Type B pancreatic cell (in vitro differentiated cells): ENCODE data around the gene INPP4A. TPM values are rescaled to one million over a fixed set of nuclear protein-coding genes. Genes with fewer than 3 reads are reported as not detected.

Source experiments
- DNase-seq: peaks from one replicate; pipeline ENCODE4 v3.0.0; 2021; ENCODE audit warnings: mixed read lengths; ENCODE audit not compliant: unreplicated experiment; ENCODE audit errors: extremely low spot score
- H3K27ac Mint-ChIP-seq: 2 replicates; pipeline ENCODE4 v1.8.0; 2021; ENCODE audit warnings: mild to moderate bottlenecking, mixed read lengths
- H3K27me3 Mint-ChIP-seq: 2 replicates; pipeline ENCODE4 v1.8.0; 2021; ENCODE audit warnings: mixed read lengths
- H3K36me3 Mint-ChIP-seq: 2 replicates; pipeline ENCODE4 v1.8.0; 2021; ENCODE audit warnings: mixed read lengths
- H3K4me1 Mint-ChIP-seq: one replicate; pipeline ENCODE4 v1.8.0; 2021; ENCODE audit warnings: mixed read lengths; ENCODE audit not compliant: unreplicated experiment
- H3K4me3 Mint-ChIP-seq: 2 replicates; pipeline ENCODE4 v1.8.0; 2021; ENCODE audit warnings: mild to moderate bottlenecking, mixed read lengths
- H3K9me3 Mint-ChIP-seq: 2 replicates; pipeline ENCODE4 v1.8.0; 2021; ENCODE audit warnings: mixed read lengths
- CTCF ChIP-seq: fragments of 200-600 bp; sonication (generic); conservative IDR thresholded peaks from 2 replicates; pipeline ENCODE4 v1.5.0; 2021; ENCODE audit warnings: antibody characterized with exemption, mild to moderate bottlenecking
- total RNA-seq: library from RNA; stranded (reverse); gene quantifications from 2 replicates; pipeline ENCODE4 v1.2.1, GENCODE V29; 2021; ENCODE audit warnings: low replicate concordance

The INPP4A gene
- total RNA-seq, 1 donor from 2014 or later, result 37.6 TPM

- H3K4me3 Mint-ChIP-seq, result no peak overlapping the region
- TF ChIP-seq CTCF, result no peak
- peaks cover 10% of the 10 kb centered on the region for H3K36me3 Mint-ChIP-seq
Observed at GRCh38 chr2:98522854-98523253, 78.2 kb downstream of the INPP4A start.

GRCh38 chr2:98524168-98524567, 79.5 kb downstream of the INPP4A start:
- H3K9me3 Mint-ChIP-seq, result no peaks in the 10 kb centered on the region
- no peak overlapping the region for H3K27ac Mint-ChIP-seq
- TF ChIP-seq CTCF, result no peak
- DNase-seq, result no peak
- H3K4me1 Mint-ChIP-seq, result peaks cover 9% of the 10 kb centered on the region
- no peaks in the 10 kb centered on the region for H3K27me3 Mint-ChIP-seq
- no peak overlapping the region for H3K4me3 Mint-ChIP-seq
- H3K36me3 Mint-ChIP-seq, result peaks cover 13% of the 10 kb centered on the region

More at GRCh38 chr2:98522854-98523253, 78.2 kb downstream of the INPP4A start:
- DNase-seq, result no peak
- no peak overlapping the region for H3K27ac Mint-ChIP-seq
- no peaks in the 10 kb centered on the region for H3K27me3 Mint-ChIP-seq
- H3K4me1 Mint-ChIP-seq, result peaks cover 19% of the 10 kb centered on the region
- no peaks in the 10 kb centered on the region for H3K9me3 Mint-ChIP-seq

- Mint-ChIP-seq H3K36me3 (peaks cover 14% of the 10 kb centered on the region), H3K27ac (no peak overlapping the region), H3K4me1 (peaks cover 7% of the 10 kb centered on the region), H3K4me3 (no peak overlapping the region), H3K9me3 (no peaks in the 10 kb centered on the region), H3K27me3 (no peaks in the 10 kb centered on the region)
- no peak for TF ChIP-seq CTCF
- DNase-seq, result no peak
Observed at GRCh38 chr2:98528349-98528748, 83.7 kb downstream of the INPP4A start.

- Mint-ChIP-seq H3K4me1 (no peaks in the 10 kb centered on the region), H3K36me3 (peaks cover 12% of the 10 kb centered on the region)
Observed at GRCh38 chr2:98530114-98530513, 85.5 kb downstream of the INPP4A start.

GRCh38 chr2:98532756-98533155, 88.1 kb downstream of the INPP4A start:
- Mint-ChIP-seq H3K4me1 (no peaks in the 10 kb centered on the region), H3K4me3 (no peak overlapping the region)
- TF ChIP-seq CTCF, result no peak

More at GRCh38 chr2:98530114-98530513, 85.5 kb downstream of the INPP4A start:
- TF ChIP-seq CTCF, result no peak
- Mint-ChIP-seq H3K4me3 (no peak overlapping the region), H3K27me3 (no peaks in the 10 kb centered on the region), H3K27ac (no peak overlapping the region), H3K9me3 (no peaks in the 10 kb centered on the region)
- no peak for DNase-seq

GRCh38 chr2:98533547-98533946, 88.9 kb downstream of the INPP4A start:
- H3K4me1 Mint-ChIP-seq, result no peaks in the 10 kb centered on the region
- no peak overlapping the region for H3K4me3 Mint-ChIP-seq
- no peaks in the 10 kb centered on the region for H3K9me3 Mint-ChIP-seq
- H3K36me3 Mint-ChIP-seq, result peaks cover 10% of the 10 kb centered on the region
- no peak for DNase-seq
- no peaks in the 10 kb centered on the region for H3K27me3 Mint-ChIP-seq
- no peak for TF ChIP-seq CTCF
- peak overlapping the region; percentile 23 for H3K27ac Mint-ChIP-seq

More at GRCh38 chr2:98532756-98533155, 88.1 kb downstream of the INPP4A start:
- peaks cover 12% of the 10 kb centered on the region for H3K36me3 Mint-ChIP-seq
- no peak overlapping the region for H3K27ac Mint-ChIP-seq
- no peak for DNase-seq
- no peaks in the 10 kb centered on the region for H3K27me3 Mint-ChIP-seq
- no peaks in the 10 kb centered on the region for H3K9me3 Mint-ChIP-seq
